Fibroblast of peridontal ligament (primary cell): Measurements from ENCODE around the gene DCDC2C.

Source experiments
- DNase-seq: peaks from one replicate; pipeline ENCODE4 v3.0.0-alpha.2; 2010; ENCODE audit errors: extremely low read depth

DCDC2C gene

DNA sequence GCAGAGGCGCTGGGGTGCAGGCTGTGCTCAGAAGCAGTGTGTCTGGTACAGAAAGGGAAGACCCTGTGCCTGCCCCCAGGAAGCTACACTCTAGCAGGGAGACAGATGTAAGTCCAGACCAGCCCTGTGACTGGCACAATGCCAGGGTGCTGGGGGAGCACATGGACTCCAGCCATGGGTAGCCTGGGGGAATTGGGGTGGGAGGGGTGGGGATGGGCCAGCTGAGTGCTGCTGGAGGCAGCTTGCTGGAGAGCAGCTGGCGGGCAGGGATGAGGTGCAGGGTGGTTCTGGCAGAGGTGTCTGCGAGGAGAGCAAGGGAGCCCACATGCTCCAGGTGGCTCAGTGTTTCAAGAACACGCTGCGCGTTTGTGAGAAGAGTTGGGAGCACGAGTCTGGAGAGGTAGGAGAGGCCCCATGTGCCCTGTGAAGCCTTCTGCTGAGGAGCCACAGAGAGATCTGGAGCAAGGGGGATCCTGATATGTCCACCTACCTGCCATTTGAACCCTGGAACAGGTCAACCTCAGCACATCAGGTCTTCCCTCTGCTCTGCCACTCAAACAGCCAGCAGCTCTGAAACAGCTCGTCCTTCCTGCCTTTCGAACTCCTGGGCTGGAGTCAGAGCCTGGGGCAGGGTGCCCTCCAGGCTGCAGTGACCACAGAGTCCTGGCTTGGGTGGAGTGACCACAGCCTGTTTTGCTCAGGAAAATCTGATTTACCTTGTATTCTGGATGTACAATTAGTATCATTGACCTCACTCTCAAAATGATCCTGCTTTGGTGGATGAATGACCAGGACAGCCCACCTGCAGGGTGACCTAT lies 30.3 kb upstream of the DCDC2C start:
- no peak for DNase-seq

DNA sequence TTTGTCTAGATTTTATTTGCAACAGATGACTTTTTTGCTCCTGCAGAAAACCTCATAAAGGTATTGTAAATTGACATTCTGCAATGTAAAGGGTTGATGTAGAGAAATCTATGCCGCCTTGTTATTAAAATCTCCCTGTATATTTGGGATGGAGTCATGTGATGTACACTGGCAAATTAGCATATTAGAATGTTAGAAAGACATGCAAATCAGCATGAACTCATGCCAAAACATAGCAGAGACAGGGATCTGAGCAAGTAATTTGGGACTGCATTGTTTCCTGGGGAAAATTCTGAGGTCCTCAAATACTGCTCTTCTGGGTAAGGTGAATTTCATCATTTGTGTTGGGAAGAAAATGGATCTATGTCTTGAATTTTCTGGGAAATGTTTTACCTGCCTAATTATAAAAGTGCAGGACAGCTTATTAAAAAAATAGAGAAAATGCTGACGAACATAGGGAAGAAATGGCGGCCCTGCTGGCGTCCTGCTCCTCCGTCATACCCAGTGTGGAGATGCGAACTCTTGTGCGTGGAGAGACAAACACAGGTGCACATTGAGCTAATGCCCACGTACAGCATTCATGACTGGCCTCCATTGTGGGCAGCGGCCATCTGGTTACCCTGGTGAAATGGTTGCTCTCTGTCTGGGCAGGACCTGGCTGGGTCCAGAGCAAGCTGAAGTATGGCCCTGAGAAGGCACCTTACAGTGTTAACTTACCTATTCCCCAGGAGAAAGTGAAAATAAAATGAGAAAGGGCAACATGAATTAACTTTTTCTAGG lies 29.1 kb upstream of the DCDC2C start:
- DNase-seq, result no peak

DNA sequence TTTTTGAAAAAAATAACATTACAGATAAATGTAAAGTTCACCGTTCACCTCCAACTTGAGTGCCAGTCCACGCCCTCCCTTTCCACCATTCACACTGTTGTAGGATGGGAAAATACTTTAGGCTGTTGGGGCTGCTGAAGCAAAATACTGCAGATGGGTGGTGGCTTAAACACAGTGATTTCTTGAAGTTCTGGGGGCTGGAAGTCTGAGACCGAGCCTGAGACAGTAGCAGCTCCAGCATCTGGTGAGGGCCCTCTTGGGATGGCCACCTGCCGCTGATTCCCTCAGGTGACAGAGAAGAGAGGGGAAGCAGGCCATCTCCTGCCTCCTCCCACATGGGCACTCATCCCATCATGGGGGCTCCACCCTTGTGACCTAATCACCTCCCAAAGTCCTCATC lies 27.7 kb upstream of the DCDC2C start:
- DNase-seq, result no peak

DNA sequence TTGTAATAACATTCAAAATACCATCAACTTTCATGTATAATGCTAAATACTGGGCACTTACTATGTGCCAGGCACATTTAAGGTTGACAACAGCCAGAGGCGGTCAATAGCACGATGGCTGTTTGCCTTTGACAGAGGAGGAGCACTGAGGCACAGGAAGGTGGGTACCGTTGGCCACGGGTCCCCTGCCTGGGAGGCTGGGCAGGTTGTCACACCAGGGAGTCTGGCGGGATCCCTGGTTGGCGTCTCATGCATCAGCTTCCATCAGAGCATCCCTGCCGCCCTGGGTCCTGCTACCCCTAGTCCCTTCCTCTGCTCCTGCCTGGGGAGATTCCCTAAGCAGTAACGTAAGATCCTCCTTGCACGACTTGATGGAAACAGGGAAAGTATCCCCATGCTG lies 25.9 kb upstream of the DCDC2C start:
- no peak for DNase-seq

DNA sequence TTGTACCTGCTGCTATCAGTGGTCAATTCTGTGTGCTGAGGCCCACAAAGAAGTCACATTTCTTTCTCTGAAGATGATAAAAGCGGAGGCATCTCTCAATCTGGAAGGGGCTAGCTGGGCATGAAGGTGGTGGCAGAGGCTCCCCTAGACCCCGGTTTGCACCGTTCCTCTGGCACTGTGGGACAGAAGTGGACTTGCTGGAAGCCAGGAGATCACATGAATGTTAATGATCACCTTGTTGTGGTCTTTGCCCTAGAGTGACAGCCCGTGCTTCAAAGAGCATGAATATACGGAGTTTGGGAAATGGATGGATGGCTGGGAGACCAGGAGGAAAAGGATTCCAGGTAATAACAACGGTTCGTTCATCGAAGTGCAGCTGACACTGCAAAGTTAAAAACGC lies 25.2 kb upstream of the DCDC2C start:
- no peak for DNase-seq

DNA sequence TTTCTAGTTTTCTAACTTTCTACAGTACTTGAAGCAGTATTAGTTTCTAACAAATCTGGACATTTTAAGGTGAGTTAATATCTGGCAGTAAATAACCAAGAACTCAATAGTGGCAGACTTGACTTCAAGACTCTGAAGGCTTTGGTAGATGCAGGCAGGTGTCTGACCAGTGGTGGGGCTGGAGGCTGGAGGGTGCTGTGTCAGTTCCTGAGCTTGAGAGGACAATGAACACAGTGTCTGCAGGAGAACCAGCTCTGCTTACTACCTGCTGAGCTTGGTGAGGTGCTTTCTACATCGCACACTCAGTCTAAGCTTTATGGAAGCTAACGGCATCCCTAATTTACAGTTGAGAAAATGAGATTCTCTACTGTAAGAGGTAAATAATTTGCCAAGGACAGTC lies 24.2 kb upstream of the DCDC2C start:
- DNase-seq, result no peak

DNA sequence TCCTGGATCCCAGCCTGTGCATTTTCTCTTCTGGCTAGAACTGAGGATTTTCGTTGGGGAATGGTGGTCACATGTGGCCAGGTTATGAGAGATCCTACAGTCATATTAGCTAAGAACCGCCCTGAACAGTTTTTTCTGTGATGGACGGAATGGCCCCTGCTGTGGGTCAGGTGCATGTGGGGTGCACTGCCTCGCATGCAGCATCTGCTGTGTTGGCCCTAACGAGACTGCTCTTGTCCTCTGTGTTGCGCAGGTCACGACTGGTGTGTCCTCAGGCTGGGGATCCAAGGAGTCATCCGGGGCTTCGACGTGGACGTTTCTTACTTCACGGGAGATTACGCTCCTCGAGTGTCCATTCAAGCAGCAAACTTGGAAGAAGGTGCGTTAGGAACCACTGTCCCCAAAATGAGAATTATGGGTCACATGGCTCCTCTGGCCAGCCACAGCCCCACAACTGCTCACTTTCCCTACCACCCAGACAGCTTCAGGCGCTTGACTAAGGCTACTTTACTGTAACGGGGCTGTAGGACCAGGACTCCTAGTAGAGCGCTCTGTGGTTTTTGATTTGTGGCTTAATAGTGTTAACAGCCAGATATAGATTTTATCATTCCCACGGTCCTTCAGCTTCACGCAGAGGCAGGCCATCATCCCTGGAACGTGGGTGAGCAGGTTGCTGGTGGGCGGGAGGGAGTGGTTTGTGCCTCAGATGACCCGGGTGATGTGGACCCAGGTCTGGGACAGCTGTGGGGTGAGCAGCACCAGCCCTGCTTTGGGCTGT lies 23.6 kb upstream of the DCDC2C start:
- no peak for DNase-seq

DNA sequence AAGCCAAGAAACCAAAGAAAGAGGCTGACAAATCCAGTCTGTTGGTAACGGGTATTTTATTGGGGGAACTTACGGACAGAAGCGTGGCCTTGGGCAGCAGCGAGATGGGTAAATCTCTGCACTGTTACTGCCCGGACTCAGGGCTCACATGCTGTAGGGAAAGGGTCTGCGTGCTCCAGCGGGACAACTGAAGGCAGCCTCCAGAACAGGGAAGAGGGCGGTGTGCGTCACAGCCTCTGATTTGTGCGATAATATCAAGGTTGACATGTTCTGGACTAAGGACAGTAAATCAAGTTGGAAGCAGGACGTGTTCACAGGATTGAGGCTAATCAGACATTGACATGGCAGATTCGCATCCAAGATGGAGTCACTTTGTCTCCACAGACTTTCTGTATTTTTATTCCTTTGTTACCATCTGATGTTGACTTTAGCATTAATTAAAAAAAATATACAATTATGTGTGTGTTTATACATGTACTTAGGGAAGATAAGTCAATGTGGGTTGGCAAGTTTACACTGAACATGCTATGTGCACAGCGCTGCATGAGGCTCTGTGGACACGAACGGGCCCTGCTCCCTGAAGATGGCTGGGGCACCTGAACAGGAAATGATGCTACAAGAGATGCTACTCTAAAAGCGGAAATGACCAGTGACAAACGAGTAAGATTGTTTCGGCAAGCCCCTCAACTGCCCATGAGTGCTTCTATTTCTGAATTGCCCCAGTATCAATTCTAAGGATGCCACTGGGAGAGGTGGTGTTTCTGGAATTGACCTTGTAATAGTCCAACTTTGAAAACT lies 22.6 kb upstream of the DCDC2C start:
- DNase-seq, result no peak

DNA sequence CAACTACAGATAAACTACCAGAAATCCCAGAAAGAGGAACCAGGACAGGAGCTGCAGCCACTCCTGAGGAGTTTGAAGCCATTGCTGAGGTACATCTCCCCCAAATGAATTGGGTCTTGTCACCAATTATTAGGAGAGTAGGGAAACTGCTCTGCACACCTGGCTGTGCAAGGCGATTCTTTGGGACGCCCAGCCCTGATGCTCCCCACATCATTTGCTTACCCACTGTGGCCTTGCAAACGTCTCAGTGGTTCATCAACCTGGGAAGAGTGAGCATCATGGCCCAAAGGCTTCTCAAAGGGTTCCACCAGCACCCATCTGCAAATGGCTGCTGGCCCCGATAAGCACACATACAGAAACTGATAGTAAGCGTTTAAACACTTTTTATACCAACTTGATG lies 21.8 kb upstream of the DCDC2C start:
- no peak for DNase-seq

DNA sequence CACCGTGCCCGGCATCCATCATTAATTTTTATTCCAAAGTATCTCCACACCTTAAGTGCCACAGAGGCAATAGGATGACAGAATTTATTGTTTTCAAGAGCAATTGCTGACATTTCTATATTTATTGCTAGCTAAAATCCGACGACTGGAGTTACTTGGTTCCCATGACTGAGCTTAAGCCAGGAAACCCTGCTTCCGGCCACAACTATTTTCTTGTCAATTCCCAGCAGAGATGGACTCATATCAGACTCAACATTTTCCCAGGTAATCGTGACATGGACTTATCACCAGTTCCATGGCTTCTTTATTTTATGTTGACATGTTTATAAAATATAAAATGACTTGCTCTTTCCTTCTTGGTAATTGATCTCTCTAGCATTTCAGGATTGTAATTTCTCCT lies 20.6 kb upstream of the DCDC2C start:
- no peak for DNase-seq

DNA sequence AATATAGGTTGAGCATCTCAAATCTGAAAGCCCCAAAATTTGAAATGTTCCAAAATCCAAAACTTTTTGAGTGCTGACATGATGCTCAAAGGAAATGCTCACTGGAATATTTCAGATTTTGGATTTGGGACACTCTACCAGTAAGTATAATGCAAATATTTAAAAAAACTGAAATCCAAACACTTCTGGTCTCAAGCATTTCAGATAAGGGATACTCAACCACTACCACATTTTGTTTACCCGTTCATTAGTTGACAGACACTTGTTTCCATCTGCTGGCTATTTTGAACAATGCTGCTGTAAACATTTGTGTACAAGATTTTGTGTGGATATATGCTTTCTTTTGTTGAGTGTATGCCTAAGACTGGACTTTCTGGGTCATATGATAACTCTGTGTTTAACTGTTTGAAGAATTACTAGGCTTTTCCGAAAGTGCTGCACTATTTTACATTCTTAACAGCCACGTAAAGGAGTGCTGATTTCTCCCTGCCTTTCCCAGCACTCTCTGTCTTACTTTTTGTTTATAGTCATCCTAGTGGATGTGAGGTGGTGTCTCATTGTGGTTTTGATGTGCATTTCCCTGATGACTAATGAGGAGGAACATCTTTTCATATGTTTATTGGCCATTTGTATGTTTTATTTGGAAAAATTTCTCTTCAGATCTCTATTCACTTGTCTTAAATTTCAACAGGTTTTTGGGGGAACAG lies 19.5 kb upstream of the DCDC2C start:
- no peak for DNase-seq

DNA sequence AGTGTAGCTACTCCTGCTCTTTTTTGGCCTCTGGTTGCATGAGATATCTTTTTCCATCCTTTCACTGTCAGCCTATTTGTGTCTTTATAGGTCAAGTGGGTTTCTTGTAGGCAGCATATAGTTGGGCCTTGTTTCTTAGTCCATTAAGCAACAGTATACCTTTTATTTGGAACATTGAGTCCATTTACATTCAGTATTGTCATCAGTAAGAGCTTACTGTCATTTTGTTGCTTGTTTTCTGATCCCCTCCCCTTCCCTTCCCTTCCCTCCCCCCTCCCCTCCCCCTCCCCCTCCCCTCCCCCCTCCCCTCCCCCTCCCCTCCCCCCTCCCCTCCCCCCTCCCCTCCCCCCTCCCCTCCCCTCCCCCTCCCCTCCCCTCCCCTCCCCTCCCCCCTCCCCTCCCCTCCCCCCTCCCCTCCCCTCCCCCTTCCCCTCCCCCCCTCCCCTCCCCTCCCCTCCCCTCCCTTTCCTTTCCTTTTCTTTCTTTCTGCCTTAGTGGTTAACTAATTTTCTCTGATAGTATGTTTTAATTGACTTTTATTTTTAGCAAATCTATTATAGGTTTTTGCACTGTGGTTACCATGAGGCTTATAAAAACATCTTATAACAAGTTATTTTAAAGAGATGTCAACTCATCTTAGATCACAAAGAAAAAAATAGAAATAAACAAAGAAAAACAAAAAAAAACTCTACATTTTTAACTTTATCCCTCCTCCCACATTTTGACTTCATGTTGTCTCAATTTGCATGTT lies 13.2 kb upstream of the DCDC2C start:
- DNase-seq, result no peak

DNA sequence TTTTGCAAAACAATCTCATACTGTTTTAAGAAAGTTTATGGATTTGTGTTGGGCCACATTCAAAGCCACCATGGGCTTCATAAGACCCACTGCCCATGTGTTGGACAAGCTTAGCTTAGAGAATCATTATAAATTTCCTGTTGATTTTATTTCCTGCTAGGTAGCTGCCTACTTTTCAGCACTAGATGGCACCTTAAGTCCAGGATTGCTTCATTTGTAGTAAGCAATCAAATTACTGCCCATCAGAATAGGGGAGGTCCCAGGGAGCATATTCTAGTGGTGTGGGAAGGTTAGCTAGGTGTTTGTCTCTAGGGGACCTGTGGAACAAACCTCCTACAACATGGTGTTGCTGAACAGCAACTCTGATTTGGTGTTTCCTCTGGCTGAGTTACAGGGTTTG lies 11.0 kb upstream of the DCDC2C start:
- DNase-seq, result no peak

DNA sequence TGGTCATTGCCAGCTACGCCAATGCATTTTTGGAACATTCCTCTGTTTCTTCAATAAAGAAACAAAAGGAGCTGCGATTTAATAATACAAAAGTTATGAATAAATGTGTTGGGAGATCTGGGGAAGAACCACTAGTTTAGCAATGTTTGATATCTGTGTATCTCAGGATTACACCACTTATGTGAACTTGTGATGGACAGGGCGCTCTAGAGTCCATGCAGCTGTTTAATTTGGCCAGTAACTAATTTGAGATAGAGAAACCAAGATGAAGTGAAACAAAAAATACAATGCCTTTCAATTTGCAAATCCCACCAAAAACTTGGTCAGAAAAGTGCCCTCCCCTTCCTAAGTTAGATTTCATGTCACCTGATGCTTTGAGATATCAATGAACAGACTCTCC lies 6.8 kb upstream of the DCDC2C start:
- DNase-seq, result no peak

DNA sequence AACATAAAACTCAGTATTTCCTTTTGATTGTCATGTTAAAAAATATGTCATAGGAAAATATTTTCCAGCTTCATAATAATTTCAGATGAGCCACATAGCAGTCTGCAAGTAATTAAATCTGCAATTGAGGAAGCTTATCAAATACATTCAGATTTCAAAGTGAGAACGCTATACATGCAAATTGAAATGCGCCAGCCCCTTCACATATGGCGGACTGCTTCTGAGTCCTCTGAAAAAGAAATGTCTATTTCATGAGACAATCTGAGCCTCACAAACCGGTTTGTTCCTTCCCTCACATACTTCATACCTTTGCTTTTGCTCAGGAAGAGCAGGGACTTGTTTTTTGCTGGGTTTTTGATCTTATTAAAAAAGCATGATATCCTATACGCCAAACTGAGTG lies 2.3 kb upstream of the DCDC2C start:
- DNase-seq, result no peak

DNA sequence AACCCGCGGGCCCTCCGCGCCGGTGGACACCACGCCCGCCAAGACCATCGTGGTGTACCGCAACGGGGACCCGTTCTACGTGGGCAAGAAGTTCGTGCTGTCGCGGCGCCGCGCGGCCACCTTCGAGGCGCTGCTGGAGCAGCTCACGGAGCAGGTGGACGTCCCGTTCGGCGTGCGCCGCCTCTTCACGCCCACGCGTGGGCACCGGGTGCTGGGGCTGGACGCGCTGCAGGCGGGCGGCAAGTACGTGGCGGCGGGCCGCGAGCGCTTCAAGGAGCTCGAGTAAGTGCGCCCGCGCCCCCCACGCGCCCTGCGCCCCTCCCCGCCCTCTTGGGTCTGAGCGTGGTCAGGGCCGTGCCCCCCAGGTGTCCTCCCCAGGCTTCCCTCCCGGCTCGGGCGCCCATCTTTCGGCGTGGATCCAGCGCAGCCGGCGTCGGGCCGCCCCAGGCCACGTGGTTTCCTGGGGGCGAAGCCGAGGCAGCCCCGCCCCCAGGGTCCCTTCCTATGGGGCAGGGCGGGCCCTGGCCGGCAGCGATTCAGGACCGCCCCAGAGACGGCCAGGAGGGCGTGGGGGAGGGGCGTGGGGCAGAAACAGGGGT lies 481 bp downstream of the DCDC2C start:
- DNase-seq, result no peak

DNA sequence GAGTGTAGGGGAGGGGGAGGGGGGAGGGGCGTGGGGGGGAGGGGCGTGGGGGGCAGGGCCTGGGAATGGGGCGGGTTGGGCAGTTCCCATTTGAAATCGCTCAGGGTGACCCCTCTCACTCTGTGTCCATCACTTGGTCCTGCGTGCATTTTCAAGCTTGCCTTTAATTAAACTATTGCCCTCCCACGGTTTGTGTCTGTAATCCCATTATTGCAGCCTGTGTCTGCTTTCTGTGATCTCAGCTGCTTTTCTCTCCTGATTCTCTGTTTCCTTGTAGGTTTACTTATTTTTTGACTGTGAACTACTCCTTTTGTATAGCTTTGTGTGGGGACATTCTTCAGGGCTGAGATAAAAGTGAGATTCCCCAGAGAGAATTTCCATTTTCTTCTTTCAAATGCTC lies 1.3 kb downstream of the DCDC2C start:
- DNase-seq, result no peak

DNA sequence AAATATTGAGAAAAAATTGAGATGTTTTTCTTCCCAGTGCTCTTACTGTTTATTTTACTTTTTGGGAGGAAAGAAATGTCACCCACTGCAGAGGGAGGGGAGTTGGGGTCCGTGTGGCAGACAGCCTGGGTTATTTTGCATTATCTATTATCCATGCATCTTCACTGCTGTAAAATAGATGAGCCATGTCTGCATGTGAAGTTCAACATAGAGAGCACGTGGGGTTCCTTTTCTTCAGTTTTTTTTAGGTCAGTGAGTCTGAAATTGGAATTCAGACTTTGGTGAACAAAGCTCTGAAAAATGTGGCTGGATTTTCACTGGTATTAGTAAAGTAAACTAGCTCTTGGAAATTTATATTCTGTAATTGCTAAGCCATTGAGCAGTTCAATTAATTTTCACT lies 2.4 kb downstream of the DCDC2C start:
- no peak for DNase-seq

DNA sequence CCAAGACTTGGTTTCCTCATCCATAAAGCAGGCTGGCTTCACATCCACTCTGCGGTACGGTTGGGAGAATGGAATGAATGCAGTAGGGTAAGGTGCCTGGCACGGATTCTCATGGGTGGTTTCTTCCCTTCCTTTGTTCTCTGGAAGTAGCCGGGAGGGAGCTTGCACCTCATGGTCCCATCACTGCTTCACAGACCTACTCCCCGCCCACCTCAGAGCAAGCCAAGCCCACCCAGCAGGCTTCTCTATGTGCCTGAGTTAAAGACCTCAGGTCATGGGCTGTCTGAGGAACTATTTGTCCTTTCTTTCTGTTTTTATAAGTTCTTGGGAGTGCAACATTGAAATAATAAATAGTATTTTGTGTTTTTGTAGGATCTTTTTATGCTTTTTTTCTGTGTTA lies 3.5 kb downstream of the DCDC2C start:
- DNase-seq, result no peak

DNA sequence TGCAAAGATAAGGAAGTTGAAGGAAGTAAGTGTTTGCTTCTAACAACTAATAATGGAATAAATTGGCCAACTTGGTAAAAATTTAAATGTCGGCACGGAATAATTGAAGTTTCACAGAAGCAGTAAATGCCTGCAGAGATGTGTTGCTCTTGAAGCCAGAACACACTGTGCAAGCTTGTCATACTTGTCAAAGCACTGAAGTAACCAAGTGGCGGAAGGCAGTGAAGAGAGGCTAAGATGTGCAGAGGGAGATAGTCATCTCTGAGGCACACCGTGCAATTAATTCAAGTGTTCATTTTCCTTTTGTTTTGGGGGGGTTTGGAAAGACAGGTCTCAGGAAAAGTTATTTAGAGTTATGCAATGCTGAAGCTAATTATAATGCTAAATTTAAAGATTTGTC lies 5.2 kb downstream of the DCDC2C start:
- DNase-seq, result no peak
